GM12878 (cell line): Measurements from ENCODE around the gene MCTP2. TPM values are rescaled to one million over a fixed set of nuclear protein-coding genes. Genes with fewer than 3 reads are reported as not detected.

Experiments
- ATAC-seq: fragments of 200-7000 bp; cut with Tn5 transposase; 3 replicates; pipeline ENCODE4 v1.9.1; 2020; ENCODE audit warnings: mild to moderate bottlenecking, moderate library complexity
- BruUV-seq: library from RNA; stranded (reverse); fragments of 400-500 nt; replicated peaks from 2 replicates; lab custom pipeline; 2021; lab: Mats Ljungman, UMichigan
- CTCF ChIA-PET: fragments of 300-600 bp; sonication (Branson Sonifier 250); formaldehyde crosslinking; extraction: SDS; loops from one replicate; lab custom pipeline; 2021; ENCODE audit warnings: inconsistent platforms; lab: Yijun Ruan, JAX
- POLR2A ChIA-PET: fragments of 350-600 bp; formaldehyde crosslinking; extraction: SDS; loops from one replicate; lab custom pipeline; 2021; ENCODE audit warnings: inconsistent platforms; lab: Charles Lee
- RAD21 ChIA-PET: fragments of 300-600 bp; sonication (Branson Sonifier 250); formaldehyde crosslinking; loops from one replicate; lab custom pipeline; 2023; ENCODE audit warnings: antibody characterized with exemption; ENCODE audit not compliant: unreplicated experiment; lab: Charles Lee
- SMC1A ChIA-PET: fragments of 300-600 bp; sonication (Branson Sonifier 250); formaldehyde crosslinking; loops from one replicate; lab custom pipeline; 2023; ENCODE audit not compliant: unreplicated experiment, uncharacterized antibody; lab: Charles Lee
- DNase-seq: peaks from one replicate; pipeline ENCODE4 v3.0.0-alpha.2; 2011; ENCODE audit warnings: low read depth, low spot score
- FAIRE-seq: peaks from 3 replicates; lab custom pipeline; 2011; peaks lifted over from hg19 to GRCh38; lab: Jason Lieb, UNC
- H2AFZ ChIP-seq: 2 replicates; pipeline ENCODE4 v1.6.0; 2011; ENCODE audit warnings: low read depth, low read length, control low read depth; ENCODE audit not compliant: control insufficient read depth
- H3K27ac ChIP-seq: 2 replicates; pipeline ENCODE4 v1.5.1; 2011; ENCODE audit warnings: control low read depth; ENCODE audit not compliant: control insufficient read depth, insufficient read depth
- H3K27me3 ChIP-seq, 2 experiments: replicated peaks in 1 of 2; 2 replicates each; pipeline versions ENCODE4 v1.6.0 to v1.6.1; 2011; ENCODE audit warnings: low read length in 1 of 2; ENCODE audit not compliant: control insufficient read depth in 2 of 2, insufficient read depth in 2 of 2
- H3K36me3 ChIP-seq, 2 experiments: 2 replicates each; pipeline ENCODE4 v1.5.1; 2011; ENCODE audit warnings: low read length in 1 of 2; ENCODE audit not compliant: control insufficient read depth in 2 of 2, insufficient read depth in 2 of 2
- H3K4me1 ChIP-seq: 2 replicates; pipeline ENCODE4 v1.6.1; 2011; ENCODE audit warnings: mild to moderate bottlenecking, low read length, moderate library complexity, mixed read lengths; ENCODE audit not compliant: control insufficient read depth, insufficient read depth
- H3K4me2 ChIP-seq: 2 replicates; pipeline ENCODE4 v1.6.0; 2011; ENCODE audit warnings: control low read depth; ENCODE audit not compliant: control insufficient read depth, insufficient read depth
- H3K4me3 ChIP-seq: fragments of 200-600 bp; sonication (generic); 2 replicates; pipeline ENCODE4 v1.5.1; 2016
- H3K79me2 ChIP-seq: 2 replicates; pipeline ENCODE4 v1.6.0; 2011; ENCODE audit warnings: low read length; ENCODE audit not compliant: control insufficient read depth, insufficient read depth
- H3K9ac ChIP-seq: 2 replicates; pipeline ENCODE4 v1.8.0; 2011; ENCODE audit warnings: low read length, control low read depth, mixed read lengths; ENCODE audit not compliant: control insufficient read depth, insufficient read depth
- H3K9me3 ChIP-seq: replicated peaks from 3 replicates; pipeline ENCODE4 v1.5.1; 2011; ENCODE audit warnings: mild to moderate bottlenecking, low read length; ENCODE audit not compliant: control insufficient read depth, insufficient read depth
- H4K20me1 ChIP-seq: 2 replicates; pipeline ENCODE4 v1.6.0; 2011; ENCODE audit not compliant: control insufficient read depth, insufficient read depth
- CEBPZ ChIP-seq: fragments of 150-350 bp; IDR thresholded peaks from 2 replicates; pipeline ENCODE4 v1.6.1; 2016; ENCODE audit warnings: low read depth, low read length
- CHD4 ChIP-seq: fragments of 200-600 bp; sonication (generic); IDR thresholded peaks from 2 replicates; pipeline ENCODE4 v1.6.1; 2016; ENCODE audit warnings: mild to moderate bottlenecking
- E2F8 ChIP-seq: fragments of 450-650 bp; IDR thresholded peaks from 2 replicates; pipeline ENCODE4 v1.6.1; 2018; ENCODE audit warnings: mild to moderate bottlenecking, low read depth, moderate library complexity; ENCODE audit not compliant: partially characterized antibody
- GATAD2B ChIP-seq: fragments of 450-650 bp; conservative IDR thresholded peaks from 2 replicates; pipeline ENCODE4 v1.6.1; 2017; ENCODE audit warnings: low read depth, mild to moderate bottlenecking, moderate library complexity
- KLF5 ChIP-seq: fragments of 450-650 bp; IDR thresholded peaks from 2 replicates; pipeline ENCODE4 v1.6.1; 2014; ENCODE audit warnings: mild to moderate bottlenecking; ENCODE audit not compliant: partially characterized antibody
- LARP7 ChIP-seq: fragments of 450-650 bp; IDR thresholded peaks from 2 replicates; pipeline ENCODE4 v1.6.1; 2017; ENCODE audit warnings: mild to moderate bottlenecking
- MEF2B ChIP-seq: fragments of 450-650 bp; IDR thresholded peaks from 2 replicates; pipeline ENCODE4 v1.6.1; 2018; ENCODE audit warnings: mild to moderate bottlenecking, moderate library complexity; ENCODE audit not compliant: partially characterized antibody, poor library complexity, severe bottlenecking
- MTA2 ChIP-seq: fragments of 450-650 bp; IDR thresholded peaks from 2 replicates; pipeline ENCODE4 v1.6.1; 2016; ENCODE audit warnings: low read depth, mild to moderate bottlenecking, moderate library complexity
- MTA3 ChIP-seq: IDR thresholded peaks from 2 replicates; pipeline ENCODE4 v1.6.1; 2012; ENCODE audit warnings: low read length, inconsistent platforms, borderline replicate concordance
- MYC ChIP-seq: IDR thresholded peaks from 2 replicates; pipeline ENCODE4 v1.6.1; 2011; ENCODE audit warnings: mild to moderate bottlenecking, low read length, moderate library complexity, inconsistent platforms; ENCODE audit not compliant: insufficient read depth, insufficient replicate concordance, insufficient read length, severe bottlenecking
- NFYA ChIP-seq: IDR thresholded peaks from 2 replicates; pipeline ENCODE4 v1.6.1; 2011; ENCODE audit warnings: low read depth, mild to moderate bottlenecking, low read length, improper control_type of control experiment, borderline replicate concordance
- NR2C2 ChIP-seq: IDR thresholded peaks from 2 replicates; pipeline ENCODE4 v1.6.1; 2011; ENCODE audit warnings: borderline replicate concordance, low read depth; ENCODE audit not compliant: control insufficient read depth, insufficient read length
- NR2F1 ChIP-seq: fragments of 450-650 bp; conservative IDR thresholded peaks from 2 replicates; pipeline ENCODE4 v1.6.1; 2017; ENCODE audit warnings: mild to moderate bottlenecking
- RAD21 ChIP-seq: IDR thresholded peaks from 2 replicates; pipeline ENCODE4 v1.6.1; 2011; ENCODE audit warnings: mild to moderate bottlenecking, low read depth, low read length, moderate library complexity; ENCODE audit not compliant: insufficient read depth
- SRF ChIP-seq, 2 experiments: IDR thresholded peaks; 2 replicates each; pipeline ENCODE4 v1.6.1; 2011; ENCODE audit warnings: low read depth in 2 of 2, low read length in 2 of 2, mild to moderate bottlenecking in 1 of 2, moderate library complexity in 1 of 2
- STAT1 ChIP-seq: fragments of 450-650 bp; conservative IDR thresholded peaks from 2 replicates; pipeline ENCODE4 v1.6.1; 2014; ENCODE audit warnings: antibody characterized with exemption, mild to moderate bottlenecking
- ZNF622 ChIP-seq: fragments of 450-650 bp; IDR thresholded peaks from 2 replicates; pipeline ENCODE4 v1.6.1; 2017; ENCODE audit warnings: mild to moderate bottlenecking, inconsistent platforms
- WGBS: methylation state at CpG from one replicate; pipeline ENCODE4 v1.1.6; 2016; ENCODE audit warnings: low lambda C conversion rate; ENCODE audit not compliant: insufficient replicate concordance, insufficient coverage; ENCODE audit errors: missing lambda C conversion rate; 5-methylcytosine and 5-hydroxymethylcytosine counted together
- in situ Hi-C: fragments of 300-500 bp; cut with MboI; formaldehyde crosslinking; loops from 9 replicates; pipeline ENCODE4 v1.14.3; 2018; ENCODE audit warnings: mixed read lengths
- intact Hi-C: fragments of 100-400 bp; cut with micrococcal nuclease; formaldehyde crosslinking; loops from one replicate; pipeline ENCODE4 v1.14.2; 2022; ENCODE audit not compliant: unreplicated experiment
- polyA plus RNA-seq, 11 experiments: library from polyadenylated mRNA; depleted of rRNA in 4 of 11; unstranded in 6 of 11; stranded (reverse) in 5 of 11; fragments of >200 nt; fragmentation: Nextera tagmentation in 4 of 11; fragmentation: Illumina TruSeq in 1 of 11; extraction: Ambion mirVana in 4 of 11; extraction: Trizol in 1 of 11; gene quantifications; 1 replicate in 1 of 11; 2 replicates in 10 of 11; pipeline versions ENCODE4 v1.2.1 to v1.2.3, GENCODE V29; 2011 to 2016; ENCODE audit warnings: inconsistent platforms in 2 of 11, missing spikeins in 2 of 11, low read depth in 1 of 11
- total RNA-seq, 4 experiments: library from RNA; depleted of rRNA in 3 of 4; stranded (reverse); fragments of >200 nt in 3 of 4; fragmentation: Illumina TruSeq in 1 of 4; extraction: Trizol in 1 of 4; gene quantifications; 2 replicates each; pipeline versions ENCODE4 v1.2.1 to v1.2.3, GENCODE V29; 2013 to 2021

Gene MCTP2
- total and polyA plus RNA-seq, 10 of the 15 experiments (the other 5 are each of a cell fraction or from before 2014, with no cell fraction given): 0.24 to 48.5 (median 0.88) TPM

- TF ChIP-seq CEBPZ (no peak), MTA2 (no peak)
Measured at GRCh38 chr15:94503293-94503692, 271.9 kb downstream of the MCTP2 start (continued).

GRCh38 chr15:94509259-94509658 lies 277.9 kb downstream of the MCTP2 start:
- whole genome bisulfite sequencing: 0% methylated on average over 1 of the region's 1 CpG
- TF ChIP-seq ZNF622 (no peak), LARP7 (no peak), STAT1 (no peak), SRF (IDR thresholded peaks at IDR 0.05; ENCODE audit: low read depth in 2 of 2, low read length in 2 of 2) (no peak), NR2F1 (no peak), KLF5 (no peak), NFYA (no peak), GATAD2B (no peak), E2F8 (no peak), MTA3 (no peak), MEF2B (no peak), MYC (no peak), CHD4 (no peak), NR2C2 (no peak), RAD21 (no peak)
- Histone ChIP-seq H4K20me1 (no peaks in the 10 kb centered on the region), H2AFZ (no peak overlapping the region), H3K9me3 (no peaks in the 10 kb centered on the region), H3K36me3 (no peaks in the 10 kb centered on the region), H3K4me3 (no peak overlapping the region), H3K27ac (no peak overlapping the region), H3K4me1 (no peaks in the 10 kb centered on the region), H3K9ac (no peak overlapping the region), H3K79me2 (no peaks in the 10 kb centered on the region), H3K27me3 (no peaks in the 10 kb centered on the region), H3K4me2 (no peak overlapping the region)
- ChIA-PET CTCF (no interaction called here), RAD21 (no interaction called here), POLR2A (no interaction called here), SMC1A (no interaction called here)
- in situ Hi-C loops (no loop called here), intact Hi-C loops (no loop called here)
- FAIRE-seq: no peak
- BruUV-seq: no TSS peak
- ATAC-seq: no peak
- no peak for DNase-seq
